Stomach smooth muscle (tissue), 2 donors: ENCODE measurements around the gene CATSPER3.

Experiments
- H3K27ac ChIP-seq: one replicate; pipeline ENCODE4 v1.7.0; 2013; ENCODE audit warnings: mild to moderate bottlenecking, low read length, inconsistent platforms
- H3K27me3 ChIP-seq, 2 donors: one replicate each; pipeline ENCODE4 v1.7.0; 2013; ENCODE audit warnings: low read length in 2 of 2; ENCODE audit not compliant: insufficient read depth in 2 of 2, control insufficient read depth in 1 of 2
- H3K36me3 ChIP-seq, 2 donors: one replicate each; pipeline ENCODE4 v1.7.0; 2013; ENCODE audit warnings: low read length in 2 of 2; ENCODE audit not compliant: control insufficient read depth in 2 of 2, insufficient read depth in 2 of 2
- H3K4me1 ChIP-seq: one replicate; pipeline ENCODE4 v1.7.0; 2013; ENCODE audit warnings: low read length; ENCODE audit not compliant: control insufficient read depth, insufficient read depth
- H3K4me3 ChIP-seq, 2 donors: one replicate each; pipeline ENCODE4 v1.7.0; 2013; ENCODE audit warnings: low read length in 2 of 2
- H3K9ac ChIP-seq, 2 donors: one replicate each; pipeline ENCODE4 v1.7.0; 2013; ENCODE audit warnings: low read length in 2 of 2, mild to moderate bottlenecking in 1 of 2
- H3K9me3 ChIP-seq, 2 donors: one replicate each; pipeline ENCODE4 v1.7.0; 2013; ENCODE audit warnings: low read length in 2 of 2; ENCODE audit not compliant: control insufficient read depth in 2 of 2
- donor health status: healthy.
- donor health status: Pancreatic carcinoma.

Gene CATSPER3

DNA sequence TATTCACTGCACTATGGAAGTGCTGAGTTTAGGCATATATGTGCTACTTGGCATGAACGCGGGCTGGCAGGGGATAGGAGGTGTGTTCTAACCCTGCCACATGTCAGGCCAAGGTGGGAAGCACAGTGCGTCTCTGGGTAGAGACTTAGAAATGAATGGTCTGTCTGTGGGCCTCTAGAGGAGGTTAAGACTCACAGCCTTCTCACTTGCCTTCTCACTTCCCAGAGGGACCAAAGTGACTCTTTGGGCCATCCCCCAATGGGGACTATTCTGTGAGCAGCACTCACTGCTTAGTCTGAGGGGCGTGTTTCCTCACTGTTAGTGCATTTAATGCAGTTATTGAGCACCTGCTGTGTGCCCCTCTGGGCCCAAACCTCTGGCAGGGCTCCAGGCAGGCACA is 68.7 kb downstream of the CATSPER3 start:
- Histone ChIP-seq H3K27ac (no peak overlapping the region), H3K9ac (no peak overlapping the region), H3K4me1 (peaks cover 36% of the 10 kb centered on the region), H3K27me3 (peaks cover 78 to 95% of the 10 kb centered on the region in 2 donors), H3K36me3 (no peaks in the 10 kb centered on the region), H3K9me3 (no peaks in the 10 kb centered on the region), H3K4me3 (no peak overlapping the region)

DNA sequence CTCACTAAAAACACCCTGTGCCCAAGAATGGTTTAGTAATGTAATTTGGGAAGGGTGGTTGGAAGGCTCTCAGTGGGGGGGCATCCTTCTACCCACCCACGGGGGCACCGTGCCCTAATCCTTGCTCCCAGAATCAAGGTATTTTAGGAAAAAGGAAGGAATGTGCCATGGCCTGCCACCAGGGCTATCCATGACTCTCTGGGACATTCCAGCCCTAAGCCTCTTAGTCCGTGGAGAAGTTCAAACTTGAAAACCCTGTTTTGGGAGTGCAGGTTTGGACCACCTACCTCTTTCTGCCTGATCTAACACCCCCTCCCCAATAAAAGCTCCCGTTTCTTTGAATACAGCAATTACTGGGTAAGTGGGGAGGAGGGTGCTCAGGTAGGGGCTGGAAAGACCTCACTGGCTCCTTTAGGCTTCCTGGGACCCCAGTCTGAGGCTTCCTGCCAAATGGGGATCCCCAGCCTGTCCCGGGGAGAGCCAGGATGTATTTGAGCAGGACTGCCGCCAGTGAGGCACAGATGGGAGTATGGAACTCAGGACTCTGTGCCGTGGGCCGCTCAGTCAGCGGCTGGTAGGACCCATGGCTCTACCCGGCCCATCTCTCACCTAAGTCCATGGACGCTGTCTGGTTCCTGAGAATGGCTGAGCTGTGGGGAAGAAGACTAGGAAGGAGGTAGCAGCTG is 70.0 kb downstream of the CATSPER3 start:
- Histone ChIP-seq H3K9me3 (no peaks in the 10 kb centered on the region), H3K36me3 (no peaks in the 10 kb centered on the region), H3K4me1 (peaks cover 32% of the 10 kb centered on the region), H3K27ac (no peak overlapping the region), H3K9ac (no peak overlapping the region), H3K27me3 (peaks cover 71 to 90% of the 10 kb centered on the region in 2 donors), H3K4me3 (no peak overlapping the region)

- H3K4me1 ChIP-seq = peaks cover 25% of the 10 kb centered on the region
- no peak overlapping the region for H3K27ac ChIP-seq
- no peak overlapping the region for H3K9ac ChIP-seq
- H3K9me3 ChIP-seq = no peaks in the 10 kb centered on the region
- peaks cover 69 to 90% of the 10 kb centered on the region in 2 donors for H3K27me3 ChIP-seq
- no peak overlapping the region for H3K4me3 ChIP-seq
- H3K36me3 ChIP-seq = no peaks in the 10 kb centered on the region
Measured at GRCh38 chr5:135038205-135038812, 70.6 kb downstream of the CATSPER3 start.

GRCh38 chr5:135038813-135039270 is 71.1 kb downstream of the CATSPER3 start:
- H3K4me3 ChIP-seq = peak overlapping the region in 1 of 2 donors; percentile 47
- peaks cover 68 to 88% of the 10 kb centered on the region in 2 donors for H3K27me3 ChIP-seq
- peaks cover 20% of the 10 kb centered on the region for H3K4me1 ChIP-seq
- no peak overlapping the region for H3K9ac ChIP-seq
- no peak overlapping the region for H3K27ac ChIP-seq
- H3K9me3 ChIP-seq = no peaks in the 10 kb centered on the region
- H3K36me3 ChIP-seq = no peaks in the 10 kb centered on the region

DNA sequence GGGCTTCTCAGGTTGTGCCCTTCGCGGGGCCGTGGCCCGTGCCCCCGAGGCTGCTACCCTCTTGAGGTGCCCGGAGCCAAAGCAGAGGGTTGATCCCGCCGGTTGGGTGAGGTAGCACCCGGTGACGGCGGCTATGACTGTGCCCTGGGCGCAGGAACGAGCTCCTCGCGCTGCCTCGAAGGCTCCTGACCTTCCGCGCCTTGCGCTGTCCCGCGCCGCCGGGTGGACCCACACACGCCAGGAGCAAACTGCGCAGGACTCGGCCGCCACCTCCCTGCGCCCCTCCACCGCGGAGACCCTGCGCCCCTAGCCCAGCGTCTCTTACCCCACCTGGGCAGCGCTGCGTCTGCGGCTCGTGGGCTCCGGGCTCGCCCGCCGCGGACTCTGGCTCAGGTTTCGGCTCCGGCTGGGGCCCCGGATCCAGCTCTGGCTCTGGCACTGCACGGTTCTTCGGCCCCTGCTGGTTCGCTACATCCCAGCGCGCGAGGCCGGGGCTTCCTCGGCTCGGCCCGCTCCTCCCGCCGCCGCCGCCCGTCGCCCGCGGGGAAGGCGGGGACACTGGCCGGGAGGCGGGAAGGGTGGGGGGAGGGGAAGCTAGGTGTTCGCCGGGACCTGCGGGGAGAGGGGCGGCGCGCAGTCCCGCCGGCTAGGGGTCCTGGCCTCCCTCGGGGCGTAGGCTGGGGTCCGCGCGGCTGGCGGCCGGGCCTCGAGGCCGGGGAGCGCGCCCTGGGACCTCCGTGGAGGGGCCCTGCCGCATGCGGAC is 71.7 kb downstream of the CATSPER3 start:
- Histone ChIP-seq H3K27me3 (peaks cover 72 to 91% of the 10 kb centered on the region in 2 donors), H3K9ac (no peak overlapping the region), H3K4me1 (peaks cover 20% of the 10 kb centered on the region), H3K27ac (no peak overlapping the region), H3K9me3 (no peaks in the 10 kb centered on the region), H3K36me3 (no peaks in the 10 kb centered on the region), H3K4me3 (peak overlapping the region in 1 of 2 donors; percentile 47)

DNA sequence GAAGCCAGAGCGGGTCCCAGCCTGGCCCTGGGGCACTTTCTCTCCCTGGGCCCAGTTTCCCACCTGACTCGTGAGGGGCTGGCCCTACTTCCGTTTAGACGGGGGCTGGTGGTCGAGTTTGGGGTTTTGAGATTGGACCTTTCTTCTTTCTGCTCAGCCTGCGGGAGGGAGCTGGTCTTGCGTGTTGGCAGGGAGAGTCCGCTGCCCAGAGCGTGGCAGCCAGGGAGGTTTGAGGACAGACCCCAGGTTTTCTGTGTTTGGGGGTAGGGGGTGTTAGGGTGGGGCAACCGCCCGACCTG is 72.3 kb downstream of the CATSPER3 start:
- Histone ChIP-seq H3K27ac (no peak overlapping the region), H3K9me3 (no peaks in the 10 kb centered on the region), H3K9ac (no peak overlapping the region), H3K27me3 (peaks cover 72 to 91% of the 10 kb centered on the region in 2 donors), H3K4me3 (no peak overlapping the region), H3K4me1 (peaks cover 20% of the 10 kb centered on the region), H3K36me3 (no peaks in the 10 kb centered on the region)

GRCh38 chr5:135040333-135041144 is 72.8 kb downstream of the CATSPER3 start:
- Histone ChIP-seq H3K27me3 (peaks cover 72 to 89% of the 10 kb centered on the region in 2 donors), H3K36me3 (no peaks in the 10 kb centered on the region), H3K4me3 (no peak overlapping the region), H3K4me1 (peaks cover 20% of the 10 kb centered on the region), H3K27ac (no peak overlapping the region), H3K9me3 (no peaks in the 10 kb centered on the region), H3K9ac (no peak overlapping the region)

DNA sequence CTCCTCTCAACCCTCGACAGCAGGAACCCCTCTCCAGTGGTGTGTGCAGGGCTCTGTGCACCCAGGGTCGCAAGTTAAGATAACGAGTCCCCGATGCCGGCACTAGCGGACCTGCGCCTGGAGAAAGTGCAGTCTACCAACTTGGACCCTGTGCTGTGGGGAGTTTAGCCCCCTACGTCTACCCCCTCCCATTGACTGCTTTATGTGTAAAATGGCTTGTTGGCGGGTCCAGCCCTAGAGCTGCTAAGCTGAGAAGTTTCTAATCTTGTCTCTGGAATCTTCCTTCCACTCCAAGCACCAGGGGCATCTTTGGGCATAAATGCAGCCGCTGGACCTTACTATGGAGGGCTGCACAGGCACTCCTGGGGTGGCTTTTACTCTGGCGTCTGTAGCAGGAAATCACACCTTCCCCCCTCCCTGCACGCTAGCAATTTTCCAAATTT is 73.5 kb downstream of the CATSPER3 start:
- H3K9ac ChIP-seq = no peak overlapping the region
- no peaks in the 10 kb centered on the region for H3K36me3 ChIP-seq
- H3K4me1 ChIP-seq = peaks cover 20% of the 10 kb centered on the region
- peaks cover 73 to 85% of the 10 kb centered on the region in 2 donors for H3K27me3 ChIP-seq
- no peaks in the 10 kb centered on the region for H3K9me3 ChIP-seq
- no peak overlapping the region for H3K27ac ChIP-seq
- no peak overlapping the region for H3K4me3 ChIP-seq

GRCh38 chr5:135041726-135042125 is 74.0 kb downstream of the CATSPER3 start:
- Histone ChIP-seq H3K27ac (no peak overlapping the region), H3K9ac (no peak overlapping the region), H3K4me3 (no peak overlapping the region), H3K36me3 (no peaks in the 10 kb centered on the region), H3K9me3 (no peaks in the 10 kb centered on the region), H3K27me3 (peaks cover 70 to 84% of the 10 kb centered on the region in 2 donors), H3K4me1 (peaks cover 20% of the 10 kb centered on the region)

DNA sequence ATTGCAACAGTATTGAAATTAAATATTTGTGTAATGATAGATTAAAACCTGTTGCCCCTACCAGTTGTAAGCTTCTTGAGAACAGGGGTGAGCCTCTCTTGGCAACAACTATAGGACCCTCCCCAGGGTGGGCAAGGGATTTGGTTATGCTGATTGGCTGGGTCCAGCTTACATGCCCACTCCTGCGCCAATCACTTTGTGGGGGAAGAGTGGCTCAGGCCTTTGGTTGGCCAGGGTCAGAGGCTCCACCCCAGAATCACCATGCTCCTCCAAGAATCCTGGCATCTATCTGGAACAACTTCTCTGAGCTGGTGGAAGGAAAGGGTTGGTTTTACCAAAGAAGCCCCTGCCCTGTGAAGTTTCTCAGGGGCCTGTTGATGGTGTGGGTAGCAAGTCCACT is 74.9 kb downstream of the CATSPER3 start:
- H3K27me3 ChIP-seq = peaks cover 67 to 80% of the 10 kb centered on the region in 2 donors
- no peaks in the 10 kb centered on the region for H3K36me3 ChIP-seq
- no peaks in the 10 kb centered on the region for H3K9me3 ChIP-seq
- H3K9ac ChIP-seq = no peak overlapping the region
- no peak overlapping the region for H3K27ac ChIP-seq
- no peak overlapping the region for H3K4me3 ChIP-seq
- peaks cover 20% of the 10 kb centered on the region for H3K4me1 ChIP-seq
